BLaER1 treated with 17β-estradiol and CSF1 and Interleukin-3, amounts not matched to agents 10 nM and 100 nM (cell line): ENCODE measurements around the gene NAPSA.
A peak's percentile ranks its signal among the peaks of the same experiment; 100 is the strongest.
"Not testable (repeated sequence)": the region's sequence is repeated elsewhere in the genome, so short reads cannot be mapped to it uniquely, and the experiment has no call there.

Experiments
- H3K27ac ChIP-seq, 11 experiments: shearing (Covaris generic); formaldehyde crosslinking; 2 replicates each; pipeline ENCODE4 v1.8.1; 2022
- H3K27me3 ChIP-seq, 11 experiments: shearing (Covaris generic); formaldehyde crosslinking; 2 replicates each; pipeline ENCODE4 v1.8.1; 2022
- H3K36me3 ChIP-seq, 11 experiments: shearing (Covaris generic); formaldehyde crosslinking; 2 replicates each; pipeline ENCODE4 v1.8.1; 2022
- H3K4me1 ChIP-seq, 10 experiments: shearing (Covaris generic); formaldehyde crosslinking; 2 replicates each; pipeline ENCODE4 v1.8.1; 2022
- H3K4me2 ChIP-seq, 11 experiments: shearing (Covaris generic); formaldehyde crosslinking; 2 replicates each; pipeline ENCODE4 v1.8.1; 2022
- H3K4me3 ChIP-seq, 10 experiments: shearing (Covaris generic); formaldehyde crosslinking; 2 replicates each; pipeline ENCODE4 v1.8.1; 2022
- H3K9ac ChIP-seq, 11 experiments: shearing (Covaris generic); formaldehyde crosslinking; 2 replicates each; pipeline ENCODE4 v1.8.1; 2022
- H3K9me3 ChIP-seq, 11 experiments: shearing (Covaris generic); formaldehyde crosslinking; replicated peaks in 1 of 11; 2 replicates each; pipeline ENCODE4 v1.8.1; 2022
- H4K20me1 ChIP-seq, 11 experiments: shearing (Covaris generic); formaldehyde crosslinking; 2 replicates each; pipeline ENCODE4 v1.8.1; 2022
- Cebpa-rat ChIP-seq, 11 experiments: shearing (Covaris generic); IDR thresholded peaks; 2 replicates each; pipeline ENCODE4 v1.8.1; 2022

The NAPSA gene

GRCh38 chr19:50344661-50345318 lies 20.6 kb downstream of the NAPSA start:
- Histone ChIP-seq H3K4me3 (peak overlapping the region in 2 of 10 experiments; percentile 3 to 27; a peak in 2 of 20 replicates), H3K27me3 (no peaks in the 10 kb centered on the region), H3K9ac (peak overlapping the region in 2 of 11 experiments; percentile 8 to 48; a peak in 2 of 22 replicates), H3K9me3 (peaks cover 21 to 56% (median 48%) of the 10 kb centered on the region in 11 experiments; a peak in 21 of 22 replicates), H3K4me2 (peak overlapping the region; percentile 9 to 85 (median 57); a peak in 19 of 22 replicates), H3K27ac (peak overlapping the region in 4 of 11 experiments; percentile 3 to 66 (median 29); a peak in 7 of 22 replicates), H4K20me1 (no peaks in the 10 kb centered on the region), H3K36me3 (peaks cover 0 to 7% (median 0%) of the 10 kb centered on the region in 11 experiments; a peak in 1 of 22 replicates), H3K4me1 (peaks cover 33 to 75% (median 56%) of the 10 kb centered on the region in 10 experiments)
- no peak for TF ChIP-seq Cebpa-rat (IDR thresholded peaks at IDR 0.05)

GRCh38 chr19:50341091-50341564 lies 24.3 kb downstream of the NAPSA start:
- peaks cover 0 to 7% (median 0%) of the 10 kb centered on the region in 11 experiments; a peak in 1 of 22 replicates for H3K36me3 ChIP-seq
- H3K27me3 ChIP-seq = no peaks in the 10 kb centered on the region; a peak in 1 of 22 replicates
- no peak for TF ChIP-seq Cebpa-rat (IDR thresholded peaks at IDR 0.05)
- peaks cover 22 to 59% (median 51%) of the 10 kb centered on the region in 11 experiments; a peak in 21 of 22 replicates for H3K9me3 ChIP-seq
- H3K4me2 ChIP-seq = peak overlapping the region in 5 of 11 experiments; percentile 6 to 67 (median 47); a peak in 8 of 22 replicates
- H3K9ac ChIP-seq = no peak overlapping the region
- H3K4me1 ChIP-seq = peaks cover 6 to 49% (median 20%) of the 10 kb centered on the region in 10 experiments; a peak in 18 of 20 replicates
- H4K20me1 ChIP-seq = no peaks in the 10 kb centered on the region
- H3K27ac ChIP-seq = peak overlapping the region in 2 of 11 experiments; percentile 38 to 44; a peak in 4 of 22 replicates
- H3K4me3 ChIP-seq = no peak overlapping the region

DNA sequence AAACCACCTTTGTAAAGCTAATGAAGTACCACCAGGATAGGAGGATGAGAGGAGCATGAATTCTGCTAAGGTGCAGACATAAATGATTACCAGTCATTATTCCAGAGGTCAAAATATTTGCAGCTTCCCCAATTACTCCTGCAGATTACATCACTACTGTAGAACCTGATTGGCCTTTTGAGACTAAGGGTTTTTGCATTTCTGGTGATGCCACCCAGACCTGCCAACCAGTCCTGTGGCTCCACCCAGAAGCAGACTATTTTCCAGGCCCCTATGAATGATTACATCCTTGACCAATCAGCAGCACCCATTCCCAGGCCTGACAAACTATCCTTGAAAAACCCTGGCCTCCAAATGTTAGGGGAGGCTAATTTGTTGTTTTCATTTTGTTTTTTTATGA lies 25.1 kb downstream of the NAPSA start:
- no peaks in the 10 kb centered on the region; a peak in 1 of 22 replicates for H3K27me3 ChIP-seq
- no peak for TF ChIP-seq Cebpa-rat (IDR thresholded peaks at IDR 0.05)
- H3K9ac ChIP-seq = no peak overlapping the region
- no peak overlapping the region; a peak in 1 of 20 replicates for H3K4me3 ChIP-seq
- 0 out of 22 replicates have a peak overlapping the region, but pooled peaks of 1 of the 11 experiments have one; percentile 20 for H3K27ac ChIP-seq
- H3K4me2 ChIP-seq = peak overlapping the region in 2 of 11 experiments; percentile 67; a peak in 4 of 22 replicates
- H3K36me3 ChIP-seq = peaks cover 0 to 7% (median 0%) of the 10 kb centered on the region in 11 experiments; a peak in 1 of 22 replicates
- no peaks in the 10 kb centered on the region for H4K20me1 ChIP-seq
- H3K9me3 ChIP-seq = peaks cover 20 to 51% (median 44%) of the 10 kb centered on the region in 11 experiments; a peak in 21 of 22 replicates
- peaks cover 6 to 46% (median 15%) of the 10 kb centered on the region in 10 experiments; a peak in 18 of 20 replicates for H3K4me1 ChIP-seq

DNA sequence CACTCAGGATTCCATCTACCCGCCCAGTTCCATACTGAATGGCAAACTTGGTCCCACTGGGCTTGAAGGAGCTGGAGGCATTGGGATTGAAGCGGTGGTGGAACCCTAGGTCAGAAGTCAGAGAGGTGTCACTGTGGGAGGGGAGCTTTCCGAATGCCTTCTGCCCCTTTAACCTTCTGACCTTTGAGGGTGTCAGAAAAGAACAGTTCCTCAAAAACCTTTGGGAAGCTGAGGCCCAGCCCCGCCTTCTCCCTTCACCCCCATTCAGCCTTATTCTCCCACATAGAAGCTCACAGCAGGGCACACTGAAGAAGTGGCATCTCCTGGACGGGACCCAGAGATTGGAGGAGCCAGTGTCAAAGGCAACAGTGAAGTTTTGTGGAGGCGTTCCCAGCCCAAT lies 28.4 kb downstream of the NAPSA start:
- H3K4me3 ChIP-seq, H3K9ac ChIP-seq, H3K27ac ChIP-seq, H3K36me3 ChIP-seq, H4K20me1 ChIP-seq: not testable (repeated sequence)
- Histone ChIP-seq H3K4me2 (peak overlapping the region in 2 of 11 experiments; percentile 8 to 38; a peak in 2 of 22 replicates), H3K4me1 (peaks cover 3 to 37% (median 12%) of the 10 kb centered on the region in 10 experiments; a peak in 17 of 20 replicates), H3K9me3 (peaks cover 11 to 41% (median 29%) of the 10 kb centered on the region in 11 experiments; a peak in 21 of 22 replicates), H3K27me3 (peaks cover 0 to 23% (median 22%) of the 10 kb centered on the region in 11 experiments; a peak in 18 of 22 replicates)

- H3K27ac ChIP-seq = no peak overlapping the region
- no peak overlapping the region for H3K4me3 ChIP-seq
- peaks cover 2 to 21% (median 12%) of the 10 kb centered on the region in 11 experiments; a peak in 20 of 22 replicates for H3K9me3 ChIP-seq
- H3K4me1 ChIP-seq = peaks cover 17 to 26% (median 22%) of the 10 kb centered on the region in 10 experiments
- H3K4me2 ChIP-seq = no peak overlapping the region
- TF ChIP-seq Cebpa-rat (IDR thresholded peaks at IDR 0.05) = no peak
- H3K9ac ChIP-seq = no peak overlapping the region
- no peaks in the 10 kb centered on the region; a peak in 2 of 22 replicates for H4K20me1 ChIP-seq
- peaks cover 0 to 30% (median 27%) of the 10 kb centered on the region in 11 experiments; a peak in 18 of 22 replicates for H3K27me3 ChIP-seq
- H3K36me3 ChIP-seq = no peaks in the 10 kb centered on the region
These were observed 30.6 kb downstream of the NAPSA start for GRCh38 chr19:50334741-50335421.

GRCh38 chr19:50333737-50334617 lies 31.5 kb downstream of the NAPSA start:
- Histone ChIP-seq H3K27me3 (peaks cover 0 to 33% (median 27%) of the 10 kb centered on the region in 11 experiments; a peak in 18 of 22 replicates), H3K9ac (no peak overlapping the region), H3K27ac (no peak overlapping the region), H3K4me2 (no peak overlapping the region), H3K36me3 (no peaks in the 10 kb centered on the region), H3K4me1 (peaks cover 17 to 26% (median 22%) of the 10 kb centered on the region in 10 experiments), H3K9me3 (peaks cover 0 to 23% (median 11%) of the 10 kb centered on the region in 11 experiments; a peak in 14 of 22 replicates), H3K4me3 (no peak overlapping the region), H4K20me1 (no peaks in the 10 kb centered on the region; a peak in 2 of 22 replicates)
- 0 out of 22 replicates have a peak, but pooled peaks of 1 of the 11 experiments have one; percentile 30 for TF ChIP-seq Cebpa-rat (IDR thresholded peaks at IDR 0.05)

DNA sequence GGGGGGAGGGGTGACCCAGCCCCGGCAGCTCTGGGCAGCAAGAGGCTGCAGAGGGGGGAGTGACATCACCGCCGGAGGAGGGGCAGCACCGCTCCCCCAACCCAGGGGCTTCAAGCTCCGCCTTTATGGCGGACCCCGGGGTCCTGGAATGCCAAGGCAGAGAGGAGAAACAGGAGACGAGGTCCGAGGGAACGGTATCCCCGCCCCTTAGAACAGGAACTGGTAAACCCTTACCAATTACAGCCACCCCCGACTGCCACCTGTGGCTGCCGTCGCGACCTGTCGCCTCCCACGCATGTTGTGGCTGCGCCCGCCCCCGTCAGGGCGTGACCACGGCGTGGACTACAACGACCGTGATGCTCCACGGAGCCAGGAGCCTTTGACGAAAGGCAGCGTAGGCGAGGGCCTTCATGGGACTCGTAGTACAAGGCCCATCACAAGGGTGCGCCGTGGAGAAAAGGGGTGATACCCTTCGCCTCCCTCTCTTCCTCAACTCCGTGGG lies 32.2 kb downstream of the NAPSA start:
- no peak for TF ChIP-seq Cebpa-rat (IDR thresholded peaks at IDR 0.05)

More for the DNA sequence above, 32.2 kb downstream of the NAPSA start:
- no peaks in the 10 kb centered on the region for H3K36me3 ChIP-seq
- peaks cover 0 to 26% (median 11%) of the 10 kb centered on the region in 11 experiments; a peak in 14 of 22 replicates for H3K9me3 ChIP-seq
- peaks cover 3 to 37% (median 31%) of the 10 kb centered on the region in 11 experiments; a peak in 20 of 22 replicates for H3K27me3 ChIP-seq
- H4K20me1 ChIP-seq = no peaks in the 10 kb centered on the region; a peak in 2 of 22 replicates
- no peak overlapping the region for H3K9ac ChIP-seq
- no peak overlapping the region for H3K27ac ChIP-seq
- H3K4me3 ChIP-seq = no peak overlapping the region
- peaks cover 17 to 26% (median 22%) of the 10 kb centered on the region in 10 experiments for H3K4me1 ChIP-seq
- H3K4me2 ChIP-seq = peak overlapping the region in 2 of 11 experiments; percentile 15 to 20; a peak in 1 of 22 replicates
